Suprapubic skin (tissue), 4 donors: Measurements from ENCODE around the gene FAM163B.

Source experiments
- CTCF ChIP-seq, 2 donors: fragments of 200-600 bp in 1 of 2; fragments of 450-650 bp in 1 of 2; sonication (generic) in 1 of 2; IDR thresholded peaks; one replicate each; pipeline ENCODE4 v1.5.1; 2016 to 2019; ENCODE audit warnings: antibody characterized with exemption in 2 of 2, mild to moderate bottlenecking in 1 of 2, moderate library complexity in 1 of 2
- EP300 ChIP-seq: sonication (generic); formaldehyde crosslinking; IDR thresholded peaks from one replicate; pipeline ENCODE4 v1.6.1; 2017; ENCODE audit warnings: antibody characterized with exemption
- POLR2A ChIP-seq, 2 donors: fragments of 450-650 bp; IDR thresholded peaks; one replicate each; pipeline ENCODE4 v1.6.1; 2017; ENCODE audit warnings: antibody characterized with exemption in 2 of 2, mild to moderate bottlenecking in 2 of 2, moderate library complexity in 2 of 2
- POLR2AphosphoS5 ChIP-seq, 3 donors: sonication (generic); formaldehyde crosslinking; IDR thresholded peaks; one replicate each; pipeline ENCODE4 v1.6.1; 2017; ENCODE audit warnings: antibody characterized with exemption in 3 of 3

GRCh38 chr9:133650026-133650425 is 40.8 kb upstream of the FAM163B start:
- no peak for TF ChIP-seq CTCF (IDR thresholded peaks at IDR 0.05)
- no peak for TF ChIP-seq POLR2AphosphoS5 (IDR thresholded peaks at IDR 0.05)
- TF ChIP-seq EP300 = no peak
- no peak for TF ChIP-seq POLR2A (IDR thresholded peaks at IDR 0.05)
